NCI-H510A (cell line): ENCODE measurements around the gene TRIM46.
"Not testable (repeated sequence)": the region's sequence is repeated elsewhere in the genome, so short reads cannot be mapped to it uniquely, and the experiment has no call there.

Experiments used
- DNase-seq: peaks from one replicate; lab custom pipeline; 2025; lab: John Stamatoyannopoulos, UW

The TRIM46 gene

DNA sequence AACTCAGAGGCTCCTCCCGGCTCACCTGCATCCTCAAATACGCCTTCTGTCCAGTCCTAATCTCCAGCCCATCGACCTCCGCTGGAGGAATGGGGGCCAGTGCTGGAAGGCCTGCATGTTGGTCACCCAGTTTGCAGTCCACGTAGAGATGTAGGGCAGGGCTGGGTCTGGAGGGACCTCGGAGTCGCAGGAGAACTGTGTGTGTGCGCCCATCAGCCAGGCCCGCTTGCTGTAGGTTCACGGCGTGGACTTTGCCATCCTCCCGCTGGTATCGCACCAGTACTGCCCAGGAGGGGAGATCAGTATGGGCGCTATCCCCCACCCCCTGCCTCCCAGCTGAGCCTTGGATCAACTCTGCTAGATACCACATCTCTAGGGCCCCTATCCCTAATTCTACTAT, 31.4 kb downstream of the TRIM46 start:
- no peak for DNase-seq

- no peak for DNase-seq
Measured at GRCh38 chr1:155205969-155206593, 32.4 kb downstream of the TRIM46 start.

DNA sequence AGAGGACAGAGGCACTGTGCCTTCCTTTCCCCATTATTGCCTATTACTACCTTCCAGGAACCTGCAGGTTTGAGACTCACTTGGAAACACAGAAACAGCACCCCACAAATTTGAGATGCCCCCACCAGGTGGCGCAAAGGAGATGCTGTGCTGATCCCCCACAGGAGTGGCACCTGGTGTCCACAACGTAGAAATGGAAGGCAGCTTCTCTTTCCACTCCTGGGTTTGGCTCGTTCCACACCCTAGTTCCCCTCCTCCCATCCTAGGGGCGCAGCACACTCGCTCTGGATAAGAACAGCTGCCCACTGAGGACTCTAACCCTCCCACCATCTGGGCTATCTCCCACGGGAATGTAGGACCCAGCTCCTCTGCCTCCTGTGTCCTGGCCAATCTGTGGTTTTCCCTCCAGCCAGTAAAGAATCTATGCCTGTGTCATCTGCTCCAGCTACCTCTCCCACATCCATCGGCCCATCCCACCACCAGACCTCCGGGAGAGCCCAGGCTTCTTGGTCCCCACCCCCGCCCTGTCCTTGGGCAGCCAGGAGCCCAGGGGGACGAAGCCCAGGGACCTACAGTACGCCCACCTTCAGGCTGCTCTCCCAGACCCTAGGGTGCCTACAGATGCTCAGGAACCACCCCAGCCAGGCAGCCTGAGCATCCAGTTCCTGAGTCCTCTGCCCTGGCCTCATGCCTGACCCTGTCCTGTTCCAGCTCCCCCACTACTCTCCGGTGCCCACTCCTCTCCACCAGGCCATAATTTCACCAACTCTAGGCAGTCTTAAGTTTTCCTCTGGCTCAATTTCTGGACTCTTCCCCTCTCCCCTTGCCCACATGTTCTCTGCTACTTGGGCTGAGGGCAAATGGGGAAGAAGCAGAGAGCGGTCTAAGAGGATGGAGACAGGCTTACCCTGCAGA, 33.5 kb downstream of the TRIM46 start:
- peak; percentile 58 for DNase-seq

DNA sequence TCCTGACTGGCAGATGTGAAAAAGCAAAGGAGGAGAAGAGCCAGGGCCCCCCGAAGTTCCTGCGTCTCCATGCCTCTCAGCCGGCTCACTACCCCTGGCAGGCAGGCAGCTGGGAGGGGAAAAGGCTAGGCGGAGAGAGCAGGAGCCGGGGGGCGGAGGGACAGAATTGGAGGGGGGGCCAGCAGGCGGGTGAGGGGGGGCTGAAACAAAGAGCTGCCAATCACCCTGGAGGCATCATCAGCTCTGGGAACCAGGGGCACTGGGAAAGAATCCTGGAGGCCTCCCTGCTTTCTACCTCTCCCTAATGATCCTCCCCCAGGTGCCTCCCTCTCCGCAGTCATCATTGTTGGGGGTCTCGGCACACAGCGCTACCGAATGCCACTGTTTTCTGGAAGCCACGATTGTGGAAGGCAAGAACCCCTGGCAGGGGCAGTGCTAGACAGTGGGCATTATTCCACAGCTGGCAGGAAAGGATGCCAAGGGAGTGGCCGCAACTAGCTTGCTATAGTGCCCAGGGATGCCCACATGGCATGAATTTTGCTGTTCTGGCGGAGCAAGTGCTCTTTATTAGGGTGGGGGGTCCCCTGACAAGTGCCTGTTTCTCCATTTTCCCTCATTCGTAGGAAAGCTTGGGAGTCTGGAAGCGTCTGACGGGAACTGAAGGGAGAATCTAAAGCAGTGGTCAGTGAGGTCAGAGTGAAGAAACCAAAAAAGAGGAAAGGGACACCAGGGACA, 34.3 kb downstream of the TRIM46 start, which contains the start of gene THBS3:
Gene THBS3, minus strand, starts transcription at position 92 of the 735 bp plus-strand sequence. Its CDS starts 21 bp downstream, at position 71.
- DNase-seq, result no peak

GRCh38 chr1:155208541-155209311, 35.1 kb downstream of the TRIM46 start, which contains the start of gene MTX1:
Gene MTX1 (plus strand): TSS chr1:155208695. CDS start chr1:155208805, 110 bp downstream.
- peak; percentile 84 for DNase-seq

GRCh38 chr1:155209312-155209721, 35.7 kb downstream of the TRIM46 start:
- DNase-seq, result no peak

DNA sequence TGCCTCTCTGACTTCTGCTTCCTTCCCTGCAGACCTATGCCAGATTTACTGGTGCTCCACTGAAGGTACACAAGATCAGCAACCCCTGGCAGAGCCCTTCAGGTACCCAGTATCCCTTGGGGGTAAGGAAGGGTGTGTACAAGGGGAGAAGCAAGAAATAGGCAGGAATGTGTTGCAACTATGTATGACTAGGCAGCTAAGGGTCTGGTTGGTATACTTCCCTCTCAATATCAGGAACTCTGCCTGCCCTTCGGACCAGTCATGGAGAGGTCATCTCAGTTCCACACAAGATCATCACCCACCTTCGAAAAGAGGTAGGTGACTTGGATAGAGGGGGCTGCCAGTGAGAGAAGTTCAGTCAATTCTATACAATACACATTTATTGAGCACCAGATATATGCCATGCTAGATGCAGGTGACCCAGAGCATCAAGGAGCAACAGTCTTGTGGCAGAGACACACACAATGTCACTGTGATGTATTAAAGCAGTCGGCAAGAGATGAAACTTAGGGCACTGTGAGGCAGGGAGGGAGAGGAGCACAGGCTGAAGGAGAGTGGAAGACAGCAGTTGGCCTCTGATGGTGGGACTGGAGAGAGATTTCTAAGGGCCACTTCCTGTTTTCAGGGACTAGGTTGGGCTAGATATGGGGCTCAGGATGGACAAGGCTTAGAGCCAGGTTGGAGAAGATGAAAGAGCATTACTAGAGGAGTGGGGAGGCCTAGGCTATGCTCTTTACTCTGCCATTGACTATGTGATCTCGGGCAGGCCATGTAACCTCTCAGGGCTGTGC, 36.9 kb downstream of the TRIM46 start:
- DNase-seq, result no peak

DNA sequence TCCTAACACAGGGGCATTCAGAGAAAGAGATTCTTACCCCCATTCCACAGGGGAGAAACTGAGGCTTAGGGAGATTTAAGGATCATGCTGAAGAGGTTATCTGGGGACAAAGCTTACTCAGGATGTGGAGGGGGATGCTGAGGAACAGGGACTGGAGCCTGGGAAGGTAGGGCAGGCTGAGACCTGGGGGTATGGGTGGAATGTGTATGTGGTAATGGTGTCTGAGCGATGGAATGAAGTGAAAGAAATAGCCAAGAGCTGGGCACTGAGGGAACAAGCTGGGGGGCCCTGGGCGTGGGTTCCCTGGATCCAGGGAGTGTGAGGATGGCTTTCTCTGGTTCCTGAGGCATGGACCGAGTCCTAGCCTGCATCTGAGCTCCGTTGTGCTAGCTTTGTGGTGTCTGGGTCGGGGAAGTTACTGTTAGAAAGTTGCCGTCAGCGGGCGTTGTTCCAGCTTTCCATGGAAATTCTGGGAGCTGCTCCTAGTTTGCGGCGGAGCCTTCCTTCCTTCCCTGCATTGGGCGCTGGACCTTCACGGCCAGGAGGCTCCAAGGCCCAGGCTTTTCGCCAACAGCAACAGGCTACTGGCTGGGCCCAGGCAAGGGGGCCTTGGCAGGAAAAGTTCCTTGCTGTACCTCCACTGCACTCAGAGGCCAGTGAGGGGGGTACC, 37.9 kb downstream of the TRIM46 start:
- DNase-seq, result not testable (repeated sequence)

DNA sequence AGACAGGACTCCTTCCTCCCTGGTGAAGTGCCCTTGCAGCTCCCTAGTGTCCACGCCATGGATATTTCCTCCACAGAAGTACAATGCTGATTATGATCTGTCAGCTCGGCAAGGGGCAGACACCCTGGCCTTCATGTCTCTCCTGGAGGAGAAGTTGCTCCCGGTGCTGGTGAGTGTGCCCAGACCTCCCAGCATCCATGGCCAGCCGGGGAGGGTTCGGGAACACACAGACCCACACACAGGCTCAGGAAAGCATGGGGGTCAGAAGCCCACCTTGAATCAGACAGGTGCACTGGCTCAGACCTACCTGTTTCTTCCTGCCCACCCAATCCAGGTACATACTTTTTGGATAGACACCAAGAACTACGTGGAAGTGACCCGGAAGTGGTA, 38.4 kb downstream of the TRIM46 start:
- not testable (repeated sequence) for DNase-seq

GRCh38 chr1:155214702-155215101, 41.1 kb downstream of the TRIM46 start:
- DNase-seq, result not testable (repeated sequence)

DNA sequence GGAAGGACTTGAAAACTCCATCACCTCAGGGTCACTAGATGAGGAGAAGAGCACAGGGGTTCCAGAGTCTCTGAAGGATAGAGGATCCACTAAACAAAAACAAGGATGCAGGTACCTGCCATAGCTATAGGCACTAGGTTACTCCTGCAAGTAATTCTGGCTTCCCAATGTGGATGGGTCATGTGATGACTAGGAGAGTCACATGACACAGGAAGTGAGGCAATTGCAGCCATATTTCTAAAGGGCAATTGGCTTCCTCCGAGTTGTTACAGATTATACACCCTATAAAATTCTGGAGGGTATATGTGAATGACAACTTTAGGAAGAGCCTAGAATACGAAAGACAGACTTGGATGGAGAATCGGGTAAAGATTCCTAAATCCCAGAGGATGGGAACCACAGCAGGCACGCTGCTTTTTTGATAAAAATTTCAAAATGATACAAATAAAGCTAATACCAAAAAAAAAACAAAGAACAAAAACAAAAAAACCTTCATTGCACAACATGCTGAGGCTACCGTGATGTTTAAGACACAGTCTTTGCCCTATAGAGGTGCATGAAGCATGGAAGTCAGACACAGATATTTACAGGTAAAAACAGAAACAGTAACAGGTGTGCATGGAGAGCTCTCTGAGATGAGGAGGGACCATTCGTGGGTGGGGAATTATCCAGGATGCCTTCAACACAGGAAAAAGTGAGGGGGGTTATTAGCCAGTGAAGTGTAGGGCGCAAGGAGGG, 45.4 kb downstream of the TRIM46 start:
- DNase-seq, result peak; percentile 41

DNA sequence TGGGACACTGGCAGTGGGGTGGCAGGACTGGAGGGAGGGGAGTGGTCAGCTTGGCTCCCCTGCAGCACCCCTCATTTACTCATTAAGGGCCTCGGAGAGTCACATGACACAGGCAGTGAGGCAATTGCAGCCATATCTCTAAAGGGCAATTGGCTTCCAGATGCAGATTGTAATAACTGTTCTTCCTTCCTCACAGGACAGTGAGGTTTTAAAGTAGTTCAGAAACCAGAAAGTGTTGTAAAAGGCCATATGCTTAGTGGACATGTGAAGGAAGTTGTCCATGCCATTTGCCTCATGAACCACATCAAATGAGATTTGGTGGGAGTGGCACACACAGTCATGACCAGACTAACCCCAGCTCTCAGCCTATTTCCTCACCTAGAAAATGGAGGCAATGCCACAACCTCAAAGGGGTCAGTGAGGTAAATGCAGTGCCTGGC, 46.0 kb downstream of the TRIM46 start:
- no peak for DNase-seq

GRCh38 chr1:155220211-155220965, 46.7 kb downstream of the TRIM46 start:
- not testable (repeated sequence) for DNase-seq

GRCh38 chr1:155223047-155223446, 49.4 kb downstream of the TRIM46 start:
- DNase-seq, result no peak

DNA sequence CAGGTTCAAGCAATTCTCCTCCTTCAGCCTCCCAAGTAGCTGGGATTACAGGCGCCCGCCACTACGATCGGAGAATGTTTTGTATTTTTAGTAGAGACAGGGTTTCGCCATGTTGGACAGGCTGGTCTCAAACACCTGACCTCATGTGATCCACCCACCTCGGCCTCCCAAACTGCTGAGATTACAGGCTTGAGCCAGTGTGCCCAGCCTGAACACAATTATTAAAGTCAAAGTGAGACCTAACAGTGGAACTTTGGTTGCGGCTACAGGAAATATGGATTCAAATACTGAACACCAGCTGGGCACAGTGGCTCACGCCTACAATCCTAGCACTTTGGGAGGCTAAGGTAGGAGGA, 51.7 kb downstream of the TRIM46 start:
- DNase-seq, result not testable (repeated sequence)

DNA sequence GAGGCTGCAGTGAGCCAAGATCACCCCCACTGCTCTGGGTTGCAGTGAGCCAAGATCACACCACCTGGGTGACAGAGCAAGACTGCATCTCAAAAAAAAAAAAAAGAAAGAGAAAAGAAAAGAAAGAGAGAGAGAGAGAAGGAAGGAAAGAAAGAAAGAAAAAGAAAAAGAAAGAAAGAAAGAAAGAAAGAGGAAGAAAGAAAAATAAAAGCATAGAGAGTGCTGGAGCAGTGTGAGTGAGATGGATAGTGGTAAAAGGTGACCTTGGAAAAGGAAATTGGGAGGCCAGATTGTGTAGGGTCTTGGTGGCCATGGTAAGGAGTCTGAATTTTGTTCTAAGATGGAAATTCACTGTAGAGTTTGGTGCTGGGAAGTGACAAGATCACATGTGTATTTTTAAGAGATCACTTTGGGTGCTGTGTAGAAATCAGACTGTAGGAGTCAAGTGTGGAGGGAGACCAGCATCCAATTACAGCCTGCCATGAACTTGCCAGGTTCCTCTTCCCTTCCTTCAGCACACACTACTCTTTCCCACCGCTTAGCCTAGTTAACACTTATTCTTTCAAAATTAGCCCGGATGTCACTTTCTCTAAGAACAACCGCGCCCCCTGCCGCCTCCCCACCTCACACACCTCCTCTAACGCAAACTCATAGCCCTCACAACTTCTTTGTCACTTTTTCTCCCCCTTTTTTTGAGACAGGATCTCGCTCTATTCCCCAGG, 52.7 kb downstream of the TRIM46 start:
- DNase-seq, result peak; percentile 53

DNA sequence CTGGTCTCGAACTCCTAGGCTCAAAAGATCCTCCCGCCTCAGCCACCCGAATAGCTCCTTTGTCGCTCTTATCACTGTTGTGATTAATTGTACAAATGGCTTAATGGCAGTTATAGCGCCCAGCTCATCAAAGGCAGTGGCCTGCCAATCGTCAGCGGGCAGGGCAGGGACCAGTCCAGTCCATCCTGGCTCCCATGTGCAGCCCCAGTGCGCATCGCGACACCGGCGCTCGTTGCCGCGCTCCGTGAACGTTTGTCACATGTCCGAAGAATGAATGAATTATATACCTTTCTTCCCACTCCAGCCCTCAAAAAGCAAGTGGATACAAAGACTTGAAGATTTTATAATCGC, 53.2 kb downstream of the TRIM46 start:
- peak; percentile 53 for DNase-seq
